Measurements from ENCODE around the gene PPIG.

GRCh38 chr2:169663247-169663646, 79.1 kb downstream of the PPIG start:
- TF ChIP-seq CTCF (IDR thresholded peaks at IDR 0.05), result no peak
- no peak for TF ChIP-seq POLR2A (IDR thresholded peaks at IDR 0.05)
- TF ChIP-seq POLR2AphosphoS5 (IDR thresholded peaks at IDR 0.05; ENCODE audit: insufficient read depth in 1 of 2, low read depth in 1 of 2), result no peak
